HepG2 (cell line): ENCODE data around the gene CGGBP1. TPM values are rescaled to one million over a fixed set of nuclear protein-coding genes. Genes with fewer than 3 reads are reported as not detected.

Experiments used
- ATAC-seq: fragments of 200-7000 bp; cut with Tn5 transposase; 3 replicates; pipeline ENCODE4 v1.9.1; 2020; ENCODE audit warnings: mild to moderate bottlenecking, moderate library complexity
- BruUV-seq: library from RNA; stranded (reverse); fragments of 400-500 nt; replicated peaks from 2 replicates; lab custom pipeline; 2021; lab: Mats Ljungman, UMichigan
- CTCF ChIA-PET: fragments of 300-600 bp; formaldehyde crosslinking; extraction: SDS; loops from one replicate; lab custom pipeline; 2021; ENCODE audit warnings: low total read pairs, inconsistent platforms, low intra/inter-chr PET ratio; lab: Yijun Ruan, JAX
- POLR2A ChIA-PET: fragments of 350-600 bp; sonication (Branson Sonifier 250); formaldehyde crosslinking; loops from one replicate; lab custom pipeline; 2020; ENCODE audit warnings: antibody characterized with exemption, inconsistent platforms; lab: Yijun Ruan, JAX
- DNase-seq: peaks from one replicate; pipeline ENCODE4 v3.0.0-alpha.2; 2015; ENCODE audit warnings: low spot score
- FAIRE-seq: peaks from 3 replicates; lab custom pipeline; 2011; peaks lifted over from hg19 to GRCh38; lab: Jason Lieb, UNC
- H2AFZ ChIP-seq: one replicate; pipeline ENCODE4 v1.6.1; 2011; ENCODE audit warnings: low read length, inconsistent platforms
- H3K27ac ChIP-seq: fragments of 300-600 bp; 3 replicates; pipeline ENCODE4 v1.8.0; 2011; ENCODE audit warnings: mixed run types, mild to moderate bottlenecking, mixed read lengths, low read length, inconsistent platforms; ENCODE audit not compliant: insufficient read depth; ENCODE audit errors: extremely low read length
- H3K27me3 ChIP-seq, 2 experiments: fragments of 200-600 bp in 1 of 2; 2 replicates in 1 of 2; 3 replicates in 1 of 2; pipeline versions ENCODE4 v1.6.0 to v1.8.0; 2011; ENCODE audit warnings: low read length in 2 of 2, mild to moderate bottlenecking in 2 of 2, moderate library complexity in 2 of 2, inconsistent platforms in 1 of 2; ENCODE audit not compliant: insufficient read depth in 2 of 2, control insufficient read depth in 1 of 2
- H3K36me3 ChIP-seq, 2 experiments: fragments of 200-600 bp in 1 of 2; replicated peaks in 1 of 2; 2 replicates in 1 of 2; 3 replicates in 1 of 2; pipeline versions ENCODE4 v1.5.1 to v1.8.0; 2011; ENCODE audit warnings: low read length in 2 of 2, inconsistent platforms in 1 of 2; ENCODE audit not compliant: insufficient read depth in 2 of 2, control insufficient read depth in 1 of 2
- H3K4me1 ChIP-seq: 2 replicates; pipeline ENCODE4 v1.5.1; 2012; ENCODE audit warnings: low read length, inconsistent platforms; ENCODE audit not compliant: insufficient read depth
- H3K4me2 ChIP-seq: 2 replicates; pipeline ENCODE4 v1.6.0; 2011; ENCODE audit warnings: low read depth, low read length, inconsistent platforms
- H3K4me3 ChIP-seq, 3 experiments: fragments of 200-600 bp in 1 of 3; sonication (generic), shearing (Covaris generic) in 1 of 3; replicated peaks in 1 of 3; 2 replicates each; pipeline ENCODE4 v1.5.1; 2011 to 2016; ENCODE audit warnings: low read length in 3 of 3, inconsistent platforms in 2 of 3, low read depth in 2 of 3, mild to moderate bottlenecking in 2 of 3, control low read depth in 1 of 3, mixed read lengths in 1 of 3; ENCODE audit not compliant: insufficient read depth in 1 of 3
- H3K79me2 ChIP-seq: one replicate; pipeline ENCODE4 v1.6.1; 2011; ENCODE audit warnings: low read length, inconsistent platforms; ENCODE audit not compliant: insufficient read depth
- H3K9ac ChIP-seq: 2 replicates; pipeline ENCODE4 v1.6.0; 2011; ENCODE audit warnings: mild to moderate bottlenecking, low read depth, low read length, inconsistent platforms; ENCODE audit not compliant: insufficient read depth
- H3K9me3 ChIP-seq: 2 replicates; pipeline ENCODE4 v1.5.1; 2012; ENCODE audit warnings: mild to moderate bottlenecking, low read length
- H4K20me1 ChIP-seq: 2 replicates; pipeline ENCODE4 v1.6.0; 2011; ENCODE audit warnings: inconsistent platforms, mild to moderate bottlenecking, low read length, moderate library complexity; ENCODE audit not compliant: insufficient read depth
- HNF4G ChIP-seq, 2 experiments: sonication (generic) in 1 of 2; formaldehyde crosslinking in 1 of 2; IDR thresholded peaks; 2 replicates each; pipeline versions ENCODE4 v1.4.0 to v1.6.1; 2011 to 2020; ENCODE audit warnings: borderline replicate concordance in 2 of 2, low read depth in 2 of 2, mild to moderate bottlenecking in 2 of 2, low read length in 1 of 2, missing genetic modification reagents in 1 of 2, moderate library complexity in 1 of 2
- NCOA5 ChIP-seq: sonication (generic); formaldehyde crosslinking; IDR thresholded peaks from 2 replicates; pipeline ENCODE4 v1.4.0; 2020; ENCODE audit warnings: missing genetic modification reagents
- RFX1 ChIP-seq: fragments of 450-650 bp; IDR thresholded peaks from 2 replicates; pipeline ENCODE4 v1.6.1; 2017
- SMARCC2 ChIP-seq: fragments of 450-650 bp; IDR thresholded peaks from 2 replicates; pipeline ENCODE4 v1.6.1; 2017; ENCODE audit warnings: antibody characterized with exemption, mild to moderate bottlenecking
- ZFP62 ChIP-seq: sonication (generic); formaldehyde crosslinking; IDR thresholded peaks from 2 replicates; pipeline ENCODE4 v1.4.0; 2020; ENCODE audit warnings: missing genetic modification reagents
- ZNF781 ChIP-seq: sonication (generic); formaldehyde crosslinking; IDR thresholded peaks from 2 replicates; pipeline ENCODE4 v1.5.1; 2020; ENCODE audit warnings: borderline replicate concordance, mild to moderate bottlenecking, missing genetic modification reagents; ENCODE audit errors: not compliant biosample characterization
- ZNF850 ChIP-seq: sonication (generic); formaldehyde crosslinking; conservative IDR thresholded peaks from 2 replicates; pipeline ENCODE4 v1.9.0; 2021; ENCODE audit warnings: mild to moderate bottlenecking, missing genetic modification reagents
- ZSCAN12 ChIP-seq: sonication (generic); formaldehyde crosslinking; IDR thresholded peaks from 2 replicates; pipeline ENCODE4 v1.9.0; 2021; ENCODE audit warnings: mild to moderate bottlenecking, missing genetic modification reagents
- WGBS: methylation state at CpG from one replicate; pipeline ENCODE4 v1.1.6; 2017; ENCODE audit warnings: low lambda C conversion rate; 5-methylcytosine and 5-hydroxymethylcytosine counted together
- in situ Hi-C: cut with HindIII; loops from 2 replicates; pipeline ENCODE4 v1.10.0; 2017; ENCODE audit warnings: low pct_unique_long_range_greater_than_20kb; ENCODE audit not compliant: extremely low pct_ligation_motif_present
- intact Hi-C: fragments of 100-400 bp; cut with micrococcal nuclease; formaldehyde crosslinking; loops from one replicate; pipeline ENCODE4 v1.10.0; 2022; ENCODE audit not compliant: unreplicated experiment
- polyA plus RNA-seq, 8 experiments: library from polyadenylated mRNA; depleted of rRNA in 3 of 8; stranded (reverse) in 7 of 8; unstranded in 1 of 8; fragments of >200 nt; fragmentation: Illumina TruSeq in 4 of 8; extraction: Trizol in 4 of 8; gene quantifications; 2 replicates each; pipeline versions ENCODE4 v1.2.1 to v1.2.3, GENCODE V29; 2011 to 2016; ENCODE audit warnings: low read depth in 4 of 8, missing spikeins in 1 of 8, mixed read lengths in 1 of 8; ENCODE audit not compliant: insufficient read depth in 1 of 8
- total RNA-seq, 5 experiments: library from RNA; depleted of rRNA; stranded (reverse); fragments of >200 nt; fragmentation: Illumina TruSeq; extraction: Trizol; gene quantifications; 2 replicates each; pipeline ENCODE4 v1.2.3, GENCODE V29; 2016; ENCODE audit warnings: low read depth in 1 of 5
- TF ChIP-seq, protein P1 (sequence below): sonication (generic); formaldehyde crosslinking; IDR thresholded peaks from 2 replicates; pipeline ENCODE4 v1.5.1; 2020; ENCODE audit warnings: mild to moderate bottlenecking, missing genetic modification reagents, borderline replicate concordance
- TF ChIP-seq, protein P2 (sequence below): sonication (generic); formaldehyde crosslinking; IDR thresholded peaks from 2 replicates; pipeline ENCODE4 v1.5.1; 2020; ENCODE audit warnings: mild to moderate bottlenecking, missing genetic modification reagents, borderline replicate concordance
- TF ChIP-seq, protein P3 (sequence below): sonication (generic); formaldehyde crosslinking; IDR thresholded peaks from 2 replicates; pipeline ENCODE4 v1.5.0; 2020; ENCODE audit warnings: missing genetic modification reagents

The CGGBP1 gene
- total and polyA plus RNA-seq, 2 of the 13 experiments (the other 11 are each of a cell fraction or from before 2014, with no cell fraction given), result 38.9 to 47.0 TPM

DNA sequence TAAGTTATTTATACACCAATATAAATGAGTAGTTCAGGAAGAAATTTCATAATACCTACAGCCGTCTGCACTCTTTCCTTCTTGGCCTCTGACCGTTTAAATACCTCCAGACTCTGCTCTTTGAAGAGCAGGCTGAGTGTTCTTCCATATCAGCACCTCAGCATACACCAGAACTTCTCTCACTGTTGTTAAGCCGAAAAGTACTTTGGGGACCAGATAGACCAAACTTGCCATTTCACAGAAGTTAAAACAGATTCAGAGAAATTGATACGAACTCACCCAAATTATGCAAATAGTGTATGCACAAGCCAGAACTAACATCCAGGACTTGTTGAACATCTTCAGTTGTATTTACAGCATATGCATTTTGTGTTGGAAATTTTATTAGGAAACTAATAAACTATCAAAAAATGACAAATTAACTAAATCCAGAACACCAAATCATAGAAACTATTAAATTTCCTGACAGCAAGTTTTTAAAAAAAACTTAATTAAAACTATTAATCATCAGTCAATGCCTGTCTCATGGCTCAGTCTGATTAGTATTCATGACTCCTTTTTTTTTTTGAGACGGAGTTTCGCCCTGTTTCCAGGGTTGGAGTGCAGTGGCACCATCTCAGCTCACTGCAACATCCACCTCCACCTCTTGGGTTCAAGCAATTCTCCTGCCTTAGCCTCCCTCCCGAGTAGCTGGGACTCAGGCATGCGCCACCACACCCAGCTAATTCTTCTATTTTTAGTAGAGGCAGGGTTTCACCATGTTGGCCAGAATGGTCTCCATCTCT is 24.1 kb downstream of the CGGBP1 start:
- intact Hi-C loops, result no loop called here

More for the DNA sequence above, 24.1 kb downstream of the CGGBP1 start:
- Histone ChIP-seq H3K9me3 (no peaks in the 10 kb centered on the region), H3K27ac (no peak overlapping the region), H3K27me3 (no peaks in the 10 kb centered on the region; a peak in 2 of 5 replicates), H4K20me1 (no peaks in the 10 kb centered on the region), H2AFZ (no peak overlapping the region), H3K4me1 (no peaks in the 10 kb centered on the region; the same call in 1 of the 2 replicates), H3K4me3 (no peak overlapping the region), H3K79me2 (no peaks in the 10 kb centered on the region), H3K4me2 (no peak overlapping the region), H3K36me3 (no peaks in the 10 kb centered on the region), H3K9ac (no peak overlapping the region)
- in situ Hi-C loops, result no loop called here
- DNase-seq, result no peak
- BruUV-seq, result no TSS peak
- WGBS, result 34% methylated on average over 8 of the region's 8 CpGs
- FAIRE-seq, result no peak
- TF ChIP-seq SMARCC2 (no peak), ZNF781 (CRISPR knock-in tag) (no peak), ZSCAN12 (no peak), RFX1 (no peak), NCOA5 (CRISPR knock-in tag) (no peak), HNF4G (IDR thresholded peaks at IDR 0.05; ENCODE audit: borderline replicate concordance, low read depth, low read length) (no peak), HNF4G (CRISPR knock-in tag; IDR thresholded peaks at IDR 0.05; ENCODE audit: borderline replicate concordance, low read depth) (no peak), ZFP62 (no peak), ZNF850 (CRISPR knock-in tag) (no peak)
- TF ChIP-seq, protein P1, sequence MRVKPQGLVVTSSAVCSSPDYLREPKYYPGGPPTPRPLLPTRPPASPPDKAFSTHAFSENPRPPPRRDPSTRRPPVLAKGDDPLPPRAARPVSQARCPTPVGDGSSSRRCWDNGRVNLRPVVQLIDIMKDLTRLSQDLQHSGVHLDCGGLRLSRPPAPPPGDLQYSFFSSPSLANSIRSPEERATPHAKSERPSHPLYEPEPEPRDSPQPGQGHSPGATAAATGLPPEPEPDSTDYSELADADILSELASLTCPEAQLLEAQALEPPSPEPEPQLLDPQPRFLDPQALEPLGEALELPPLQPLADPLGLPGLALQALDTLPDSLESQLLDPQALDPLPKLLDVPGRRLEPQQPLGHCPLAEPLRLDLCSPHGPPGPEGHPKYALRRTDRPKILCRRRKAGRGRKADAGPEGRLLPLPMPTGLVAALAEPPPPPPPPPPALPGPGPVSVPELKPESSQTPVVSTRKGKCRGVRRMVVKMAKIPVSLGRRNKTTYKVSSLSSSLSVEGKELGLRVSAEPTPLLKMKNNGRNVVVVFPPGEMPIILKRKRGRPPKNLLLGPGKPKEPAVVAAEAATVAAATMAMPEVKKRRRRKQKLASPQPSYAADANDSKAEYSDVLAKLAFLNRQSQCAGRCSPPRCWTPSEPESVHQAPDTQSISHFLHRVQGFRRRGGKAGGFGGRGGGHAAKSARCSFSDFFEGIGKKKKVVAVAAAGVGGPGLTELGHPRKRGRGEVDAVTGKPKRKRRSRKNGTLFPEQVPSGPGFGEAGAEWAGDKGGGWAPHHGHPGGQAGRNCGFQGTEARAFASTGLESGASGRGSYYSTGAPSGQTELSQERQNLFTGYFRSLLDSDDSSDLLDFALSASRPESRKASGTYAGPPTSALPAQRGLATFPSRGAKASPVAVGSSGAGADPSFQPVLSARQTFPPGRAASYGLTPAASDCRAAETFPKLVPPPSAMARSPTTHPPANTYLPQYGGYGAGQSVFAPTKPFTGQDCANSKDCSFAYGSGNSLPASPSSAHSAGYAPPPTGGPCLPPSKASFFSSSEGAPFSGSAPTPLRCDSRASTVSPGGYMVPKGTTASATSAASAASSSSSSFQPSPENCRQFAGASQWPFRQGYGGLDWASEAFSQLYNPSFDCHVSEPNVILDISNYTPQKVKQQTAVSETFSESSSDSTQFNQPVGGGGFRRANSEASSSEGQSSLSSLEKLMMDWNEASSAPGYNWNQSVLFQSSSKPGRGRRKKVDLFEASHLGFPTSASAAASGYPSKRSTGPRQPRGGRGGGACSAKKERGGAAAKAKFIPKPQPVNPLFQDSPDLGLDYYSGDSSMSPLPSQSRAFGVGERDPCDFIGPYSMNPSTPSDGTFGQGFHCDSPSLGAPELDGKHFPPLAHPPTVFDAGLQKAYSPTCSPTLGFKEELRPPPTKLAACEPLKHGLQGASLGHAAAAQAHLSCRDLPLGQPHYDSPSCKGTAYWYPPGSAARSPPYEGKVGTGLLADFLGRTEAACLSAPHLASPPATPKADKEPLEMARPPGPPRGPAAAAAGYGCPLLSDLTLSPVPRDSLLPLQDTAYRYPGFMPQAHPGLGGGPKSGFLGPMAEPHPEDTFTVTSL (CRISPR knock-in tag), result no peak
- TF ChIP-seq, protein P2, sequence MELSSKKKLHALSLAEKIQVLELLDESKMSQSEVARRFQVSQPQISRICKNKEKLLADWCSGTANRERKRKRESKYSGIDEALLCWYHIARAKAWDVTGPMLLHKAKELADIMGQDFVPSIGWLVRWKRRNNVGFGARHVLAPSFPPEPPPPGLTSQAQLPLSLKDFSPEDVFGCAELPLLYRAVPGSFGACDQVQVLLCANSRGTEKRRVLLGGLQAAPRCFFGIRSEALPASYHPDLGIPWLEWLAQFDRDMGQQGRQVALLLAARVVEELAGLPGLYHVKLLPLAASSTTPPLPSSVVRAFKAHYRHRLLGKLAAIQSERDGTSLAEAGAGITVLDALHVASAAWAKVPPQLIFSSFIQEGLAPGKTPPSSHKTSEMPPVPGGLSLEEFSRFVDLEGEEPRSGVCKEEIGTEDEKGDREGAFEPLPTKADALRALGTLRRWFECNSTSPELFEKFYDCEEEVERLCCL (CRISPR knock-in tag), result no peak
- TF ChIP-seq, protein P3, sequence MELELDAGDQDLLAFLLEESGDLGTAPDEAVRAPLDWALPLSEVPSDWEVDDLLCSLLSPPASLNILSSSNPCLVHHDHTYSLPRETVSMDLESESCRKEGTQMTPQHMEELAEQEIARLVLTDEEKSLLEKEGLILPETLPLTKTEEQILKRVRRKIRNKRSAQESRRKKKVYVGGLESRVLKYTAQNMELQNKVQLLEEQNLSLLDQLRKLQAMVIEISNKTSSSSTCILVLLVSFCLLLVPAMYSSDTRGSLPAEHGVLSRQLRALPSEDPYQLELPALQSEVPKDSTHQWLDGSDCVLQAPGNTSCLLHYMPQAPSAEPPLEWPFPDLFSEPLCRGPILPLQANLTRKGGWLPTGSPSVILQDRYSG (CRISPR knock-in tag), result no peak
- CTCF ChIA-PET, result no interaction called here
- POLR2A ChIA-PET, result no interaction called here
- ATAC-seq, result no peak
